ENCODE data around the gene ACOXL.

GRCh38 chr2:110731064-110731463, 1.3 kb upstream of the ACOXL start:
- TF ChIP-seq CTCF (IDR thresholded peaks at IDR 0.05; ENCODE audit: low read length) (no peak), EZH2 (IDR thresholded peaks at IDR 0.05; ENCODE audit: borderline replicate concordance, low read length) (no peak)
